Measurements from ENCODE around the gene LINGO3.

LINGO3 gene

DNA sequence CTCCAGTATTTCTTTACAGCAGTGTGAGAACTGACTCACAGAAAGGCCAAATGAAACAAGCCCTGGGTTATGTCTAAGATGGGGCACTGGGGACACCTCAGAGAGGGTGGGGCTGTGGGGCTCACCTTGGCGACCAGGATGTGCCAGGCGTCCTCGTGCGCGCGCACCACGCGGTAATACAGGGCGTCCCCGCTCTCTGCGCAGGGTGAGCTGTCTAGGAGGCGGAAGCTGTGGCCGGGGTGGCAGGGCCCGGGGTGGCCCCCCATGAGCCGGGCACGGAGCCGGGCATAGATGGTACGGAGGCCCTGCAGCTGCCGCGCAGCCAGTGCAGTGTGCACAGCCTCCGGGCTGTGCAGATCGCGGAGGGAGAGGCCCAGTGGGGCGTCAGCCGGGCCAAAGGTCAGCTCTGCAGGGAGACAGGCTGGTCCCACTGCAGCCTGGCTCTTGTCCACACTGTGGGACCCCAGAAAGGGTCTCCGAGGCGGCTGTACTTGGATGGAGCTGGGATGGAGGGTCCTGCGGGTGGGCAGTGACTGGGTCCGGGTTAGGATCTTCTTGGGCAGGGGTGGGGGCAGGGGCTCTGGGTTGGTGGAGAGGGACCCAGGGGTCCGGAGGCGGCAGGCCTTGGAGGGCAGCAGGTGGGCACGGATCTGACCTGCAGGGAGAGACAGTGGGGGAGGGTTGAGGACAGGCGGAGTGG, 29.3 kb downstream of the LINGO3 start:
- DNase-seq = no peak

DNA sequence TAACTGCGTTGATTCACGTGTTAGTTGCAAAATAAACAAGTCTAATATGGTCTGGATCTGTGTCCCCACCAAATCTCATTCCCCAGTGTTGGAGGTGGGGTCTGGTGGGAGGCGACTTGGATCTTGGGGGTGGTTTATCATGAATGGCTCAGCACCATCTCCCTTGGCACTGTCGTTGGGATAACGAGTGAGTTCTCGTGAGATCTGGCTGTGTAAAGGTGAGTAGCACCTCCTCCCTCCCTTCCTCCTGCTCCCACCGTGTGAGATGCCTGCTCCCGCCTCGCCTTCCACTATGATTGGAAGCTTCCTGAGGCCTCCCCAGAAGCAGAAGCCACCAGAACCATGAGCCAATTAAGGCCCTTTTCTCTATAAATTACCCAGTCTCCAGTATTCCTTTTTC, 30.8 kb downstream of the LINGO3 start:
- DNase-seq = no peak

DNA sequence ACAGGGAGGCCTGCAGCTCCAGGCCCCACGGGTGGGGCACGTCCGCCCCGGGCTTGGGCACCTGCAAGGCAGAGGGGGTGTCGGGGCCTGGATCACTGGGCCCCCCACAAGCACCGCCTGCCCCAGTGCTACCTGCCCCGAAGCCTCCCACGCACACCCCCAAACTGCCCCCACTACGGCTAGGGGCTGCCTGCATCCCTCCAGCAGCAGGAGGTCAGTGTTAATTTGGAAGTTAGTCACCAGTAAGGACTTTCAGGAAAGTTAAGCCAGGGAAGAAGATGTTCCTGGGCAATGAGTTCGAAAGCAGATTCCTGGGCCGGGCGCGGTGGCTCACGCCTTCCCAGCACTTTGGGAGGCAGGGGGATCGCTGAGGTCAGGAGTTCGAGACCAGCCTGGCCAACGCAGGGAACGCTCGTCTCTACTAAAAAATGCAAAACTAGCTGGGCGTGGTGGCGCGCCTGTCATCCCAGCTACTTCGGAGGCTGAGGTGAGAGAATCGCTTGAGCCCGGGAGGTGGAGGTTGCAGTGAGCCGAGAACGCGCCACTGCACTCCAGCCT, 31.4 kb downstream of the LINGO3 start:
- DNase-seq = no peak

DNA sequence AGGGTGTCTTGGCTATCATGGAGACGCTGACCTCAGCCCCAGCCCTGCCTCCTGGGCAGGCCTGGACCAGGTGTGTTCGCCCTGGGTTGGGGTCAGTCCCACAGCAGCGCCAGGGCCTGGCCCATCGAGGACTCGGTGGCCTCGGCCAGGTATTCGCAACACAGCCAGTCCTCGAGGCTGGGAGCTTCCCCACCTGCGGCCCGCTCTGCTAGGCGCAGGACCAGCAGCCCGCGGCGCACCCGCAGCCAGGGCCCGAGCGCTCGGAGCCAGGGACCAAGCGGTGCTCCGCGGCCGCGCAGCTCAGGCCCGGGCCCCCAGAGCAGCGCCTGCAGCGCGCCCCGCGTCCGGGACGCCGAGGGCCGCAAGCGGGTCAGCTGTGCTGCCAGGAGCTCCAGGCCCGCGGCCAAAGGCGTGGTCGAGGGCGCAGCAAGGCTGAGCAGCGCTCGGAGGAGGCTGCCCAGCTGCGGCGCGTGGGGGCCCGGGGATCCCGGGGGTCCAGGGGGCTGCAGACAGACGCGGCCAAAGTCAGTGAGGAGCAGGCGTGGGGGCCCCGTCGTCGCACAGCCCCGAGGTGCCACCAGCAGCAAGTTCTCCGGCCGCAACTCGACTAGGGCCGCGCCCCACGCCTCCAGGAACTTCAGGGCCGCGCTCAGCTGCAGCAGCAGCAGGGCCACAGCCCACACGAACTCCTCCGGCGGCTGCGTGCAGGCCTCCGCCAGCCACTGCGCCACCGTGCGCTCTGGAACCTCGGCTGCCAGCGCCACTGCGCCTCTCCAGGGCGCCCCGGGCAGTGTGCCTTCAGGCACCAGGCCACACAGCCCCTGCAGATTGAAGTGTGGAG, 32.1 kb downstream of the LINGO3 start:
- no peak for DNase-seq

DNA sequence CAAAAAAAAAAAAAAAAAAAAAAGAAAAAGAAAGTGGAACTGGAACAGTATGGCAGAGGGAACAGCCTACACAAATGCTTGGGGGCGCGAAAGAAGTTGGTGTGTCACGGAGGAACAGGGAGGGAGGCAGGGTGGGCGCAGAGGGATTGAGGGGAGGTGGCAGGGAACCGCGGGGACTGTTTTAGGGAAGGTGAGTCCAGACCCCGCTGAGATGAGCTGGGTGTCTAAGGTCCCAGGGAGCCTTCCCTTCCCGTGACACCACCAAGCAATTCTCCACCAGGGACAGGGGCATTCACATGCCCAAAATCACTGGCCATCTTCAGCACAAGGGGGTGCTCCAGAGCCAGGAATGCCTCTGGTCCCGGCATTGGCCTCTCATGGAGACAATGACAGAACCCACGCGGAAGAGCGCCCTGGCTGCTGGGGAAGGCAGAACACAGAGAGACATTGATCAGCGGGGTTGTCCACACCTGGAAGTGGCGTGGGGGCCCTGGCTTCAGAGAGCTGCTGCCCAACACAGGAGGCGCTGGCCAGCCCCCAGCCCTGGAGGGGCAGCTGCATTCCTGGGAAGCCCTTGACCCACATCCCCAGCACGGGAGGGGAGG, 32.9 kb downstream of the LINGO3 start:
- peak; percentile 46 for DNase-seq

DNA sequence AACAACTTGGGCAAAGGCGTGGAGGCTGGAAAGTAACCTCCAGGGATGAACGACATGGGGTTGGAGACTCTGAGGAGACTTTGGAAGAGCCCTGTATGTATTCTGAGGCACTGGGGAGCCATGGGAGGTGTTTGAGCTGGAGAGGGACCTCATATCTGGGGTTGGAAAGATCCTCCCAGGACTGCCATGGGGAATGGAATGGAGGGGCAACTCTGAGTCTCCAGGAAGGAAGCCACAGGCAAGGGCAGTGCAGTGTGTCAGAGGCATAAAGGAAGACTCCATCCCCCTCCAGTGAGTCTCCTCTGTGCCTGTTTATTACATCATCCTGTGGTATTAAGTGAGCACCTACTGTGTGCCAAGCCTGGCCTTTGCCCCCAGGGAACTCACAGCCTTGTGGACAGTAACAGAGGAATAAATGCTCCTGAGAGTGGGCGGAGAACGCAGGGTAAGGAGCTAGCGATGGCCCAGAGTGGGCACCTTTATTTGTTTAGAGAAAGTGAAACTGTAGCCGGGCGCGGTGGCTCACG, 33.7 kb downstream of the LINGO3 start:
- DNase-seq = no peak

DNA sequence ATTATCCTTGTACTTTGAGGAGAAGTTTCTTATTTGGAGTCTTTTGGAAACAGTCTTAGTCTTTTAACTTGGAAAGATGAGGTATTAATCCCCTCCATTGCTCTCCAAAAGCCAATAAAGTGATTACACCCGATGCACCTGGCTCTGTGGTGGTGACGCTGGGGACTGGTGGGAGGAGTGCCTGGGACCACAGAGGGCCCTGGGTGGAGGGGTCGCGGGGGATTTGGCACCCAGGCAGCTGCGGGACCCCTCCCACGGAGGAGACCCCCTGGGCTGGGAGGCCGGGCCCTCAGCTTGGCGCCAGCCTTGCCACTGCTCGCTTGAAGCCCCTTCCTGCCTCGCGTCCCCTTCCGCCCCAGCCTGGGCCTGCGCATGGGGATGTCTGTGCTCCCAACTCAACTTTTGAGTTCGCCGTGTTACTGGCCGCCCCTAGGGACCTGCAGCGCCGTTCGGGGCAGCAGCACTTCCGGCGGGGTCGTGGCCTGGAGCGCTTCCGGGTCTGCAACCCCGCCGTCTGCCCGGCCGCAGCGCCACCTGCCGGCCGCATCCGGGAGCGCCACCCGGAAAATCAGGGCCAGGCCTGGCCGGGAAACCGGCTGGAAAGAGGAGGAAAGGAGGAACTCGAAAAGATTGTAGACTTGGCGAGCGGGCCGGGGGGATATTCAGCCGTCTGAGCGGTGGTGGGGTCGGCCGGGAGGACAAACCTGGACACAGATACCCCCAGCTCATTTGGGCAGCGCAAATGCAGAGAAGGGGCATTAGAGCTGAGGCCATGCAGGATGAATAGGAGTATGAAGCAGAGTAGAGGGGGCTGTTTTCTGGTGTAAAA, 34.4 kb downstream of the LINGO3 start:
- peak; percentile 67 for DNase-seq

DNA sequence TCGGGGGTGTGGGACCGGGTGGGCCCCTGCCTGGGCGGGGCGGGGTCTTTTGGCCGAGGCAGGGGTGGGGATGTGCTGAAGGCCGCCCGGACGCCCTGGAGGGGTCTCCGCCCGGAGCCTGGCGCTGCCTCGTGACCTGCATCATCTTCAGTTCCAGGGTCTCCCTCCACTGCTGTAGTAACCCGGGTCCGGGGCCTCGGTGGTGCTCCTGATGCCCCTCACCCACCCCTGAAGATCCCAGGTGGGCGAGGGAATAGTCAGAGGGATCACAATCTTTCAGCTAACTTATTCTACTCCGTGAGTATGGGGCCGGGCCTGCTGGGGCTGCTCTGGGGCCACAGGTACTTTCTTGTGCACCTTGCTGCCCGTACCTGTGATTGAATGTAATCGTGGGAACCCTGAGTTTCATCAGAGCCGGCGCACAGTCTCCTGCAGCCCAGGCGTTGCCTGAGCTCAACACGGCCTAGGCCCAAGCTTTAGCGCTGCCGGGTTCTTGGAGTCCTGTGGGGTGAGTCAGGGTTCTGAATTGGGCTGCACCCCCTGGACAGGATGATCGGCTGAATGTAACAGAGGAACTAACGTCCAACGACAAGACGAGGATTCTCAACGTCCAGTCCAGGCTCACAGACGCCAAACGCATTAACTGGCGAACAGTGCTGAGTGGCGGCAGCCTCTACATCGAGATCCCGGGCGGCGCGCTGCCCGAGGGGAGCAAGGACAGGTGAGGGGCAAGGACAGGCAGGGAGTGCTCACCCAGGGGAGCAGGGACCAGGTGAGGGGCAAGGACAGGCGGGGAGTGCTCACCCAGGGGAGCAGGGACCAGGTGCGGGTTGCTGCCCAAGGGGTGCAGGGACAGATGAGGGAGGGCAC, 36.5 kb downstream of the LINGO3 start:
- DNase-seq = no peak

DNA sequence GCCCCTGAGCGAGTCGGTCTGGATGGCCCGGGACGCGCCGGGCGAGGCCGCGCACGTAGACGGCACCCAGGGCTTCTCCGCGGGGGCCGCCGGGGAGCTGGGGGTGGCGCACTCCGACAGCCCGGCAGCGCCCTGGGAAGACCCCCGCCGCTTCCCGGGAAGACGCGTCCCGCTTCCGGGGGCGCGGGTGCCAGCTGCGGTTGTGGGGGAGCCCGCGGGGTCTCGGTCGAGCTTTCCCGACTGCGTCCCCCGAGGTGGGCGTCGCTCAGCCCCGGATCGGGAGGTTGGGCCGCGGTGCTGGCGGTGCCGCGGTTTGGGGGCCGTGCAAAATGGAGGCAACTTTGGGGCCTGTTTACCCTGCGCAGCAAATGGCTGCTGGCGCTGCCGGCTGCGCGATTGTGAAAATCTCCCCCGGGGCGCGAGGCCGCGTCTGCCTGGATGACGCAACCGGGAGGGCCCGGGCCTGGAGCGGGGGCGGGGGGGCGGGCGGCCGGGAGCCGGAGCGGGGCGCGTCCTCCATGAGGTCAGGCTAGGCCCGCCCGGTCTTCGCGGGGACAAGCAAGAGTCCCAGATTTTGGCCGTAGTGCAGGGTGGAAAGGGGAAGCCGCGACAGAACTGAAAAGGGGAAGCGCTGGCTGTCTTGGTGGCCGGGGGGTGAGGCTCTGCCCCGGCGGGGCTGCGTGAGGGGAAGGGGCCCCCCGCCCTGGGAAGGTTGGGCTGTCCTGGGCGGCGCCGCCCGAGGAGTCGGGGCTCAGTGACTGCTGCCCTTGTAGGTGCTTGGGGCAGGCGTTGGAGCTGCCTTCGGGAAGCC, 37.3 kb downstream of the LINGO3 start:
- DNase-seq = peak; percentile 68

DNA sequence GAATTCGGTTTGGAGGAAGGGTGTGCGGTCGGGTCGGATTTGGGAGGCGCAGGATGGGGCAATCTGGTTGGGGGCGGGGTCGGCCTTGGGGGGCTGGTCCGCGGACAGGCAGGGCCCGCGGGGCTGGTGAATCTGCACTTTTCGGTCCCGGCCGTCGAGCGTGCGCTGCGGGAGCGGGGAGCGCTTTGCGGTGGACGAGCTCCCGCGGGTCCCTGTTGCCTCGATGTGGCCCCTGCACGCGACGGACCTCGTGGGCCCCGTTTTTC, 37.9 kb downstream of the LINGO3 start:
- peak; percentile 28 for DNase-seq

DNA sequence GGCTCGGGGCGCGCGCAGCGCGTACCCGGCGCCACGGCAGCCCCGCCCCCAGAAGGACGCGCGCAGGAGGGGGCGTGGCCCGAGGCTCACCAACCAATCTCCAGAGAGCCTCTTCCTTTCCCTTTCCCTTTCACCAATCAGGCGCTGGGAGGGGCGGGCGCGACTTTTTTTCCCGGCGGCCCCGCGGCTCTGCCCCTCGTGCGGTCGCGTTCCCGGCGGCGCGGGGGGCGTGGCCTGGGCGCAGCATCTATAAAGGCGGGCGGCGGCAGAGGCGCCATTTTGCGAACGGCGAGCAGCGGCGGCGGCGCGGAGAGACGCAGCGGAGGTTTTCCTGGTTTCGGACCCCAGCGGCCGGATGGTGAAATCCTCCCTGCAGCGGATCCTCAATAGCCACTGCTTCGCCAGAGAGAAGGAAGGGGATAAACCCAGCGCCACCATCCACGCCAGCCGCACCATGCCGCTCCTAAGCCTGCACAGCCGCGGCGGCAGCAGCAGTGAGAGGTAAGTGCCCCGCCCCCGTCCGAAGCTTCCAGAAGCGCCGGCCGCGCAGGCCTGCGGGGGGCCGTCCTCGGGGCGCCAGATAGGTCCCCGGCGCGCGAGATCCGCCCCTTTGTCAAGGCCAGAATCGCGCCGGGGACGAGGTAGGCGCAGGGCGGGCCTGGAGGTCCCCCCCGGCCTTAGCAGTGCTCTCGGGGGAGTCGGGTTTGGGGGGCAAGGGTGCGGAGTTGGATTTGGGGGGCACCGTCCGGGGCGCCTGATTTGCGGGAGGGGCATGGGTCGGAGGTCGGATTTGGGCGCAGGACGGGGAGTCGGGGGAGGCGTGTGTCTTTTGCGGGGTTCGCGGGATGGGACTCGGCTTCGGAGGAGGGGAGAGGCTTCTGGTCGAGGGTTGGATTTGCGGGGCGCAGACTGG, 38.5 kb downstream of the LINGO3 start:
- peak; percentile 99 for DNase-seq

DNA sequence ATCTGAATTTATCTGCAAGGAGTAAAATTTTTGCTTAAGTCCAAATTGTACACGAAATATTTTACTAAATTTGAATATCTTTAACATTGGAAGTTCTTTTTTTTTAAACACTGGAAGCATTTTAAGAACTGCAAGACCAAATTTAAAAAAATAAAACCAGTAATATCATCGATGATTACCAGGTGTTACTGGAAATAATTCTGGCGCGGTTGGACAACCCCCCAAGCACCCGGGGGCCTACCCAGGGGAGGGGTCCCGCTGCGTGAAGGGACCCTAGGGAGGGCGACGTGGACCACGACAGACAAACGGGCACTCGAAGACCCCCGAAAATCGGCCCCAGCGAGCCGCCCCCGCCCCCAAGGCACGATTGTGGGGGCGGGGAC, 39.1 kb downstream of the LINGO3 start:
- DNase-seq = no peak

DNA sequence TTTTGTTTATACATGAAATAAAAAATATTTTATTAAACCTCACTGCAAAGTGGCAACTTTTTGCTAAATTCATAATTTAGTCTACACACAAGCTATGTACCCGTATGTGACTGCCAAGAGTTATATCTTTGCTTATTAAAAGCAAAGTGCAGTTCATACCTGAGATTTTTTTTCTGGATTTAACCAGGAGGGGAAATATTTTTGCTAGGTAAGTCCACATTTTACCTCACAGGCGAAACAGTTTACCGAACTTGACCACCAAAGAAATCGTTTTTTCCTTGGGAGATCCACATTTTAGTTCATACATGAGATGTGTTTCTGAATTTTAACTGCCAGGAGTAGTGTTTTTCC, 39.5 kb downstream of the LINGO3 start:
- DNase-seq = no peak

DNA sequence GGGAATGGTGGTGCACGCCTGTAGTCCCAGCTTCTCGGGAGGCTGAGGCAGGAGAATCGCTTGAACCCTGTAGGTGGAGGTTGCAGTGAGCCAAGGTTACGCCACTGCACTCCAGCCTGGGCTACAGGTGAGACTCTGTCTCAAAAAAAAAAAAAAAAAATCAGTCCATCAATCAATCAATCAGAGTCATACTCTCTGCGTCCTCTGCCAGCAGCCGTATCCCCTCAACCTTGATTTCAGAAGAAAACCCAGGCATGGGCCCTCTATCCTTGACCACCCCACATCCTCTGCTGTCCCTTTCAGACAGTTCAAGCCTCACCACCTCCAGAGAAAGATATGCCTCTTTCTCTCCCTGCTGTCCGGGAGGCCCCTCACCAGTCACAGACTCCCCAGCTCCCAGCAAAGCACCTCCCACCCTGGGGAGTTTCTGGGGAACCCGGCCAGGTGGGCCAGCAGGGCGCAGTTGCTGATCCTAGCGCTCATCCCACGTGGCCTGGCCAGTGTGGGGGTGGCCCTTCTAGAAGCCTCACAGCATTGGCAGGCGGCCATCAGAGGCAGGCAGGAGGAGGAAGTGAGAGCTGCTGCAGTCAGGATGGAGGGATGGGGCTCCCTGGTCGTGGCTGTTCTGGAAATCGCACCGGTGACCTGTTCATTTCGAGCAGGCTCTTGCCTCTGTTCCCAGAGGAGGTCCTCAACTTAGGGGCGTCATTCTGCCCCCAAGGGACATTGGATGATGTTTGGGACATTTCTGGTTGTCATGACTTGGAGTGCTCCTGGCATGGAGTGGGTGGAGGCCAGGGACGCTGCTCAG, 41.6 kb downstream of the LINGO3 start:
- DNase-seq = no peak

DNA sequence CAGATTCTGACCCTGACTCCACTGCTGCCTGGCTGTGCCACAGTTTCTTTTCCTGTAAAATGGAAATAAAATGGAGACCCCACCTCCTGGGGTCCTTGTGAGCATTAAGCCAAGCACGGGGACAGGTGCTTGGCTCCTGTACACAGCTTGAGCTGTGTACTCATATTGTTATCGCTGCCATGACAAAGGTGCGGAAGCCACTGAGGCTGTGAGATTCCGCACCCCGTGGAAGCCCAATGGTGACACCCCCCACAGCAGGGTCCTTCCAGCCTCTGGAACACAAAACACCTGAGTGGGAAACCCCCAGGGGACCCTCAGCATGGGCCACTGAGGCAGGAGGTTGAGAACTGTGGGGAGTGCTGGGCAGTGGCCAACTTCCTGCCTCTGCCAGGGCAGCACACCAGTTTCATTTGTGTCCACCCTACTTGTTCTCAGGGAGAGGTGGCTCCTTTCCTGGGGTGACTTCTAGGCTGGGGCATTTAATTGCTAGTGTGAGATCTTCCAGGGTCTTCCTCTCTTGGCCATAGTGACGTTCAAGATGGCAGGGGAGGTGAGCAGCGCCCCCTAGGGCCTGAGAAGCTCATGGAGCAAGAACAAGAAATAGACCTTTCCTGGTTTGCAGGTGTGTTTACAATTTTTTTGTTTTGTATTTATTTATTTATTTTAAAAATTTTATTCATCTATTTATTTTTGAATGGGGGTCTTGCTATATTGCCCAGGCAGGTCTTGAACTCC, 46.3 kb downstream of the LINGO3 start:
- peak; percentile 55 for DNase-seq

DNA sequence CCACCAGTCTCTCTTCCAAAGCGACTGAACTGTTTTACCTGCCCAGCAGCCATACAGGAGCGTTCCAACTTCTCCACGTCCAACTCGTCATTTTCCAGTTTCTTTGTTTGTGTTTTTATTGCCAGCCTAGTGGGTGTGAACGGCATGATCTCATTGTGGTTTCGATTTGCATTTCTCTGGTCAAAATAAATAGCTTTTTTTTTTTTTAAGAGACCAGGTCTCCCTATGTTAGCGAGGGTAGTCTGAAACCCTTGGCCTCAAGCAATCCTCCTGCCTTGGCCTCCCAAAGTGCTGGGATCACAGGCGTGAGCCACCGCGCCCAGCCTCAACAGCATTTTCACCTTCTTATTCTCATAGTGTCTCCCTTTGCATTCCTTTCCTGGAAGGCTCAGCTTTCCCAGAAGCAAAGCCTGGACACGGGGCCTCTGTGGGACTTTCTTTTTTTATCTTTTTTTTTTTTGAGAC, 47.6 kb downstream of the LINGO3 start:
- DNase-seq = no peak

DNA sequence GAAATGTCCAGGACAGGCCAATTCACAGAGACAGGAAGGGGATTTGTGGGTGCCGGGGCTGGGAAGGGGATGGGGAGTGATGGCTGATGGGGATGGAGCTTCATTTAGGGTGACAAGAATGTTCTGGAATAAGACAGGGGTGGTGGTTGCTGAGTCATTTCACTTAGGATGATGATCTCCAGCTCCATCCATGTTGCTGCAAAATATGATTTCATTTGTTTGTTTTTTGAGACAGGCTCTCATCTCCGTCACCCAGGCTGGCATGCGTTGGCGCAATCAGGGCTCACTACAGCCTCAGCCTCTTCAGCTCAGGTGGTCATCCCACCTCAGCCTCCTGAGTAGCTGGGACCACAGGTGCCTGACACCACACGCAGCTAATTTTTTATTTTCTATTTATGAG, 48.6 kb downstream of the LINGO3 start:
- DNase-seq = no peak
